Measurements from ENCODE around the gene TNFAIP3.

Gene TNFAIP3

DNA sequence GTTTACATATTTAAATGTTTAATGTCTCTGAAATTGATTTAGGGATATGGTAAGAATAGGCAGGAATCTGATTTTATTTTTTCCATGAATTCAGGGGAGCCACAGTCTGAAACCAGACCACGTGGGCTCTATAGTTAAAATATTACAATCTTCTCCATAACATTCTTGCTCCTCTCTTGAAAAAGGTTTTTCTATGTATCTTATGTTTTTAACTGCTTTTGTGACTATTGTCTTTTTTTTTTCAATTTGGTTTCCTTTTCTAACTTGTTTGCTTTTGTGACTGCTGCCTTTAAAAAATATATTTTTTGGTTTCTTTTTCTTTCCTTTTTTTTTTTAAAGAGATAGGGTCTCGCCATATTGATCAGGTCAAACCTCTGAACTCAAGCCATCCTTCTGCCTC, 40.1 kb downstream of the TNFAIP3 start:
- Histone ChIP-seq H3K79me2 (ENCODE audit: insufficient read depth, low read length) (no peaks in the 10 kb centered on the region), H4K20me1 (ENCODE audit: low read depth, low read length) (no peaks in the 10 kb centered on the region), H3K27me3 (ENCODE audit: low read length) (no peaks in the 10 kb centered on the region), H3K36me3 (ENCODE audit: low read length) (no peaks in the 10 kb centered on the region), H3K4me2 (ENCODE audit: low read depth, low read length, poor library complexity, severe bottlenecking) (no peak overlapping the region), H3F3A (ENCODE audit: insufficient read depth) (no peaks in the 10 kb centered on the region), H3K9me2 (replicated peaks; ENCODE audit: insufficient read depth, low read length) (no peaks in the 10 kb centered on the region), H3K9me3 (ENCODE audit: insufficient read depth, low read length) (no peaks in the 10 kb centered on the region), H3K4me3 (ENCODE audit: insufficient read depth, low read length, poor library complexity, severe bottlenecking) (no peak overlapping the region), H3K9ac (ENCODE audit: low read length) (no peak overlapping the region), H2AFZ (ENCODE audit: low read depth, low read length, severe bottlenecking) (no peak overlapping the region), H3K27ac (ENCODE audit: low read depth, low read length) (no peak overlapping the region)
- TF ChIP-seq EZH2phosphoT487 (conservative IDR thresholded peaks at IDR 0.05; ENCODE audit: low read length): no peak
- TF ChIP-seq CTCF (IDR thresholded peaks at IDR 0.05; ENCODE audit: insufficient read depth, low read length, poor library complexity, severe bottlenecking): no peak

DNA sequence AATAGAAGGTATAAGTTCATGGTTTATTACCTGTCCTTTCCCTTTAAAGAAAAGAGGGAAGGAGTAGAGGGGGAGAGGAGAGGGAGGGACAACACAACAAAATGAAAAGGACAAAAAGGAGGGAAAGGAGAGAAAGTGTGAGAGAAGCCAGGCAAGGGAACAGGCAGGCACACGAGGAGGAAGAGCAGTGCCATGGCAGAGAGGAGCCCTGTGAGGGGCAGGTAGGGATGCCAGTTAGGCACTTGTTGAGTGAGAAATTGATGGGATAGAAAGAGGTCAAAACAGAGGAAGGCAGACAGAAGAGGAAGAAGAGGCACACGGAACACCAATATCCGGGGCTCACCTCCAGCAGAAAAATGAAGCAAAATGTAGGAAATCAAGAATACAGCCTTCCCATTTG, 42.5 kb downstream of the TNFAIP3 start:
- H3K27ac ChIP-seq (ENCODE audit: low read depth, low read length): no peak overlapping the region
- H3K79me2 ChIP-seq (ENCODE audit: insufficient read depth, low read length): no peaks in the 10 kb centered on the region
- H3K4me3 ChIP-seq (ENCODE audit: insufficient read depth, low read length, poor library complexity, severe bottlenecking): no peak overlapping the region
- H3K9me2 ChIP-seq (replicated peaks; ENCODE audit: insufficient read depth, low read length): no peaks in the 10 kb centered on the region; the same call in 1 of the 2 replicates
- H3K4me2 ChIP-seq (ENCODE audit: low read depth, low read length, poor library complexity, severe bottlenecking): no peak overlapping the region
- H4K20me1 ChIP-seq (ENCODE audit: low read depth, low read length): no peaks in the 10 kb centered on the region
- no peaks in the 10 kb centered on the region for H3F3A ChIP-seq (ENCODE audit: insufficient read depth)
- H2AFZ ChIP-seq (ENCODE audit: low read depth, low read length, severe bottlenecking): no peak overlapping the region
- no peaks in the 10 kb centered on the region for H3K36me3 ChIP-seq (ENCODE audit: low read length)
- H3K9ac ChIP-seq (ENCODE audit: low read length): no peak overlapping the region
- H3K9me3 ChIP-seq (ENCODE audit: insufficient read depth, low read length): peaks cover 4% of the 10 kb centered on the region; the same call in 1 of the 2 replicates
- TF ChIP-seq EZH2phosphoT487 (conservative IDR thresholded peaks at IDR 0.05; ENCODE audit: low read length) (no peak), CTCF (IDR thresholded peaks at IDR 0.05; ENCODE audit: insufficient read depth, low read length, poor library complexity, severe bottlenecking) (no peak)
- no peaks in the 10 kb centered on the region for H3K27me3 ChIP-seq (ENCODE audit: low read length)

DNA sequence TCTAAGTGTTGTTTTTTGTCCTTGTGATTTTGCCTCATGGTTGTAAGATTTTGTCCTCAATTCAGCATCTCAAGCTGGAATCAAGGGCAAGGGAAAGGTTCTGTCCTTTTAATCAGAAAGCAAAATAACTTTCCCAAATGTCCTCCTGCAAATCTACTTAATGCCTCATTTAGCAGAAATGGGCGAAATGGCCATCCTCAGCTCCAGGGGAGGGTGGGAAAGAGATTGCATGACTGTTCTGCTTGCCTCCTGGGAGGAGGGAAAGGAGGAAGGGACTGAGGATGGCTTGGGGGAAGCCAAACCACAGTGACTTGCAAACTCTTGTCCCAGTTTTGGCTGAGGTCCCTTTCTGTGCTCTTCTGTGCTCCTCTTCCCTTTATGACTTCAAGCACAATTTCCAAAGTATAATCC, 43.4 kb downstream of the TNFAIP3 start:
- Histone ChIP-seq H4K20me1 (ENCODE audit: low read depth, low read length) (no peaks in the 10 kb centered on the region), H3K9me3 (ENCODE audit: insufficient read depth, low read length) (peaks cover 4% of the 10 kb centered on the region; the same call in 1 of the 2 replicates), H3F3A (ENCODE audit: insufficient read depth) (no peaks in the 10 kb centered on the region), H3K9ac (ENCODE audit: low read length) (no peak overlapping the region), H3K36me3 (ENCODE audit: low read length) (no peaks in the 10 kb centered on the region), H3K9me2 (replicated peaks; ENCODE audit: insufficient read depth, low read length) (no peaks in the 10 kb centered on the region; the same call in 1 of the 2 replicates), H3K27me3 (ENCODE audit: low read length) (no peaks in the 10 kb centered on the region), H3K27ac (ENCODE audit: low read depth, low read length) (no peak overlapping the region), H2AFZ (ENCODE audit: low read depth, low read length, severe bottlenecking) (no peak overlapping the region), H3K4me3 (ENCODE audit: insufficient read depth, low read length, poor library complexity, severe bottlenecking) (no peak overlapping the region), H3K79me2 (ENCODE audit: insufficient read depth, low read length) (no peaks in the 10 kb centered on the region), H3K4me2 (ENCODE audit: low read depth, low read length, poor library complexity, severe bottlenecking) (no peak overlapping the region)
- TF ChIP-seq CTCF (IDR thresholded peaks at IDR 0.05; ENCODE audit: insufficient read depth, low read length, poor library complexity, severe bottlenecking) (no peak), EZH2phosphoT487 (conservative IDR thresholded peaks at IDR 0.05; ENCODE audit: low read length) (no peak)
